EH (cell line): Measurements from ENCODE around the gene GSTO2.

ENCODE experiments used
- DNase-seq: peaks from one replicate; pipeline ENCODE4 v3.0.0-alpha.2; 2015; ENCODE audit warnings: low read depth

GSTO2 gene

GRCh38 chr10:104340111-104340526 is 71.1 kb downstream of the GSTO2 start:
- DNase-seq, result no peak

- DNase-seq, result no peak
Measured at GRCh38 chr10:104340641-104341040, 71.7 kb downstream of the GSTO2 start.

GRCh38 chr10:104342941-104343411 is 74.0 kb downstream of the GSTO2 start:
- DNase-seq, result peak; percentile 67

- no peak for DNase-seq
Measured at GRCh38 chr10:104344219-104344618, 75.2 kb downstream of the GSTO2 start.

- DNase-seq, result no peak
Measured at GRCh38 chr10:104345515-104345914, 76.5 kb downstream of the GSTO2 start.

GRCh38 chr10:104345941-104346340 is 77.0 kb downstream of the GSTO2 start:
- DNase-seq, result no peak

GRCh38 chr10:104347295-104348045 is 78.5 kb downstream of the GSTO2 start:
- DNase-seq, result no peak

GRCh38 chr10:104348601-104349000 is 79.6 kb downstream of the GSTO2 start:
- no peak for DNase-seq

- DNase-seq, result peak; percentile 63
Measured at GRCh38 chr10:104349623-104350126, 80.7 kb downstream of the GSTO2 start.

GRCh38 chr10:104350127-104350635 is 81.2 kb downstream of the GSTO2 start:
- DNase-seq, result peak; percentile 74

GRCh38 chr10:104351061-104351702 is 82.2 kb downstream of the GSTO2 start:
- DNase-seq, result peak; percentile 86

GRCh38 chr10:104351919-104352318 is 82.9 kb downstream of the GSTO2 start:
- DNase-seq, result no peak

GRCh38 chr10:104353325-104354048 is 84.5 kb downstream of the GSTO2 start, which contains the start of gene CFAP58:
TSS of gene CFAP58 (plus strand) at chr10:104353833. CDS start at chr10:104353898, 65 bp downstream.
- peak; percentile 91 for DNase-seq
